ENCODE data around the gene RSPH6A.

The RSPH6A gene

DNA sequence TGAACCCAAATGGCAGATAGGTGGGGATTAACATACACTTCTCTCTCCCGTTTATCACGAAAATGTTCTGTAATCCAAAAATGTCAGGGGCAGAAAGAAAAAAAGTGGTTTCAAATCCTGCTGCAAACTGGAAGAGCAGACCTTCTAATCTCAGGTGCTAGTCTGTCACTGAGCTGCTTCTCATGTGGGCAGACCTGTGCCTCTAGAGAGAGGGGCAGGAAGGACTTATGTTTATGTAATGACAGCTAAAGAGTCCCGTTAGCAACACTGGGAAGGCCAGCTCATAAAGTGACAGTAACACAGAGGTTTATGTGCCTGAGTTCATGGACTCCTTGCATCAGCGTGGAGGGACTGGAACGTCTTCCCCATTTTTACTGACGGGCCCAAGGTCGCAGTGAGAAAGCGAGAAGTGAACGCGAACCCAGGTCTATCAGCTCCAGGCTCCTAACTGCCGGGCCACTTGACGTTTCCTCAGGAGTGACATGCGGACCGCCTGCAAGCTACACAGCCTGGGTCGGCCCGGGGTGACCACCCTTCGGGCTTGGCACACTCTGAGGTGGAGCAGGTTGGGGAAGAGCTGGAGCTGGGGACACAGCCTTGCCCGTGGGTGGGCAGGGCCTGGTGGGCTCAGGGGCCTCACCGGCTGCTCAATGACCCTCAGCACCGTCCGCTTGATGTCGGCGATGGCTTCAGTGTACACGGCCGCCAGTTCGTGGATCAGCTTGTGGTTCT lies 9.6 kb upstream of the RSPH6A start:
- DNase-seq: no peak

DNA sequence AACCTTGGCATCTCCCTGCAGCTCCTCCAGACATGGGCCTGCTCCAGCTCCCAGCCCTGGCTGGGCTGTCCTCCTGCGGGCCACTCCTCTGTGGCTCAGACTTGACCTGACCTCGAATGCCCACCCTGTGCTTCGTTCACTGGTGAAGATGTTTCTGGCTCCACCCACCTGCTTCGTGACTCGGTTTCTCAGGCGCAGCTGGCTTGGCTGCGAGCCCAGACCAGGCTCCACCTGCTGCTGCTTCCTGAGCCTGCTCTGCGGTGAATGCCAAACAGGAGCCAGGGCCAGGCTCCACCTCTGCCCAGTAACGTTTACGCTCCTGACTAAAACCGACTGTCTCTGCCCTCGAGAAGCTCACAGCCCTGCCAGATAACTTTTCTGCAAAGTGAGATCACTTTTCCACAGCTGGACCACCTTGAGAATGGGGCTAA lies 8.9 kb upstream of the RSPH6A start:
- no peak for DNase-seq

DNA sequence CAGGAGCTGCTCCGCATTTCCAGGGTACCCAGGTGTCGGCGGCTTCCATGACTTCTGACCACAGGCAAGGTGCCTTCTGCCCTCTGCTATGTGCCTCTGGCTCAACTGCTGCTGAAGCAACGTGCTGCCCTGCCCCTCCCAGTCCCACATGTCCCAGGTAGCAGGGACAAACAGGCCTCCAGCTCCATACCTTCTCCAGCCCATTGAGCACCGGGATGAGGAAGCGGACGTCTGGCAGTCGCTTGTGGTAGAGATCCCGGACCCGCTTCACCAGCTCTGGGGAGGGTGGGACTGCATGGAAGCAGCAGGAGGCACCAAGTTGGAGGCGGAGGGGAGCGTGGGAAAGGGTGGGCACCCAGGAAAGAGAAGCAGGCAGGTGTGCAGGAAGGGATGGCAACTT lies 8.1 kb upstream of the RSPH6A start:
- DNase-seq: no peak

DNA sequence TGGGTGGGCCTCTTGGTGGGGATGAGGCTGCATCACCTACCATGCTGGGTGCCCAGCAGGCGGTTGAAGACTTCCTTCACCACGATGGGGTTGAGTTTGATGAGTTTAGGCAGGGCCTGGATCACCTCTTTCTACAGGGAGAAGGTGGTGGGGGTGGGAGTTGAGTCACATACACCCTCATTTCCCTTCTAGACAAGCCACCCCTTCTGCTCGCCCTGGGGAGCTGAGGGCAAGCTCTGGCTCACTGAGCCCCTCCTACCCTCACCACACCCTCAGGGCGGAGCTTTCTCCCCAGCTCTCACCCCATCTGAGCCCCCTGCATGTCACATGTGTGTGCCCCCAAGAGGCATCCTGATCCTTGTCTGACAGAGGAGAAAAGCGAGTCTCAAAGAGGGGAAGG lies 7.6 kb upstream of the RSPH6A start:
- DNase-seq: no peak

DNA sequence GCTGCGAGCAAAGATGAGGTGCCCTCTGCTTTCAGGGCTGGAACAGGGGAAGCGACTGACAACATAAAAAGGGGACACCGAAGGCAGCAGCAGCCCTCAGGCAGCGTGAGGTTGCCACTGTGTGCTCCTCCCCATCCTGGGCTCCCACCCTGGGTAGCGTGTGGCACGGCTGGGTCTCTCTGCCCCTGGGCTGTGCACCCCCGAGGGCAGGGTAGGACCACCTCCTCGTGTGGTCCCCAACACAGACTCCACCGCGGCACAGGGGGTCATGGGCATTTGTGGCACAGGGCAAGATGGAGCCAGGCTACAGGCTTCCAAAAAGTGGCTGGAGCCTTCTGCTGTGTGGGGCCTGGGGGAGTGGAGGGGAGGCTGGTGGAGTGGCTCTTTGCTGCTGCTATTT lies 6.5 kb upstream of the RSPH6A start:
- no peak for DNase-seq

DNA sequence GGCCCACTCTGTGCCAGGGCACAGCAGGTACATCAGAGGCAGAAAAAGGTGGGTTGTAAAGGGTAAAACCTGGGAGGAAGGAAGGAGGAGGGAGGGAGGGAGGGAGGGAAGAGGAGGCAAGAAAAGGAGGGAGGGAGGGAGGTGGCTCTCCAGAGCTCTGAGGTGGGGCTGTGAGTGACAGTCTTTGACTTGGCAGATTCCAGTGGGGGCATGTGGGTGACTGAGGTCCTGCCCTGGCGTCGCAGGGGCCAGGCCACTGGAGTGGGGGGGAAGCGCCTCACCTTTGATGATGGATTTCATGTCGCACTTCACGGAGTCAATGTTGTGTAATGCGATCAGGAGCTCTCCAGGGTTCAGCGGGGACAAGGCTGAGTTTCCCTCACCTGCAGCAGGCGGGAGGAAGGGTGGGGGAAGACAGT lies 6.0 kb upstream of the RSPH6A start:
- DNase-seq: no peak

DNA sequence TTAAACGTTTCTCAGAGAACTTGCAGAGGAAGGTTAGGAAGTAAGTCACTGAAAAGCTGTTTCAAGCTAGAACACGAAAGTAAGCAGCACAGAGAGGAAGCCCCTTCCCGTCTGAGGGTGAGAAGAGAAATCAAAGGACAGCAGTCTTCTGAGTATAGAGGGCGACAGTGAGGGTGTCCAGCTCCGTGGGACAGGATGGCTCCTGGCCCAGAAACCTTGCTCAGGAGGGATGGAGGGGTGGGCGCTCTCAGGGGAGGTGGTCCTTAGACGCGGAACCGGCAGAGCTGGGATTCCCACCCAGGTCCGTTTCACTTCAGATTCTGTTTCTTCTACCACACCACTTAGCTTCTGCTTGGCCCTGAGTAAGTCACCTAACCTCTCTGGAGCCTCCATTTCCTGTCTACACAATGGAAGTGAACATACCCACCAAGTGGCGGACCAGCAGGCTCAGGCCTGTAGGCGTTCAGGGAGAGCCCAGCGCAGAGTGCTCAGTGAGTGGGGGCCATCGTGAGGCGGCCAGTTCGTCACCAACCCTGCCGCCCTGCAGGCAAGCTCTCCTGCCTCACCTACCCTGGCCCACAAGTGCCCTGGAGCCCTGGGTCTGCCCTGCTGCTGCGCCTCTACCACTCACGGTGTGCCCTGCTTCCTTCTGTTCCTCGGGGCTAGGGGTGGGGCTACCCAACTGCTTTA lies 5.5 kb upstream of the RSPH6A start:
- DNase-seq: no peak

DNA sequence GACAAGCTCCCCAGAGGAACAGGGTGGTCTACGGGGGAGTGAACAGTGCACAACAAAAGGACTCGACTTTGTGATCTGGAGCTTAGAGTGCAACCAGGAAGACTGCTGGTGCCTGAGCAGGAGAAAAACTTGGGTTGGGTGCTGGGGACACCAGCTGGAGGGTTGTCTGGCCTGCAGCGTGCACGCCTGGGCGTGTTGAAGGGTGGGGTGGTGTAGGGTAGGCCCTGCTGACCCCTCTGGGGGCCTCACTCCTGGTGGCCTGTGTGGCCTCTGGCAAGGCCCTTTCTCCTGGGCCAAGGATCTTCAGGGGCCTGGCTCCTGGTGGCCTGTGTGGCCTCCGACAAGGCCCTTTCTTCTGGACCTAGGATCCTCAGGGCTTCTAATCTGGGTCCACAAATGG lies 4.7 kb upstream of the RSPH6A start:
- no peak for DNase-seq

DNA sequence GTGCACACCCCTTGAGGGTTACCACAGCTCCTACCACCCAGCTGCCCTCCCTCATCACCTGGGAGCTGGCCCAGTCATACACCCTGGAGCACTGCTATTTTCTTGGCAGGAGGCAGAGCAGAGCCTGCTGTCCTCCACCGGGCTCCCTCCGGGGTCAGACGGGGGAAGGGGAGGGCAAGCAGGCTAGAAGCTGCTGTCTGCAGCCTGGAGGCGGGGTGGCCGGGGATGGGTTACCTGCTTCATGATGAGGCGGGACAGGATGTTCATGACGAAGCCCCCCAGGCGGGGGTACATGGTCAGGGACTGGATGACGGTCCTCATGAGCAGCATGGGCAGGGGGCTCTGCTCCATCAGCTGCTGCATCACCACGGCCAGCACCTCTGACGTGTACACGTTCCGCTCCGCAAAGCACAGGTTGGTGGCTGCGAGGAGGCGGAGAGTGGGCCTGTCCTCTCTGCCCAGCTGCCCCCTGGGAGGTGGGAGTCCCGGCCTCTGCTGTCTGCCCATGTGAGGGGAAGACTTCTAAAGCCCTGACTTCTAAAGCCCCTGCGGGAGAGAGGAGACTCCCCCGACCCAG lies 2.7 kb upstream of the RSPH6A start:
- no peak for DNase-seq

DNA sequence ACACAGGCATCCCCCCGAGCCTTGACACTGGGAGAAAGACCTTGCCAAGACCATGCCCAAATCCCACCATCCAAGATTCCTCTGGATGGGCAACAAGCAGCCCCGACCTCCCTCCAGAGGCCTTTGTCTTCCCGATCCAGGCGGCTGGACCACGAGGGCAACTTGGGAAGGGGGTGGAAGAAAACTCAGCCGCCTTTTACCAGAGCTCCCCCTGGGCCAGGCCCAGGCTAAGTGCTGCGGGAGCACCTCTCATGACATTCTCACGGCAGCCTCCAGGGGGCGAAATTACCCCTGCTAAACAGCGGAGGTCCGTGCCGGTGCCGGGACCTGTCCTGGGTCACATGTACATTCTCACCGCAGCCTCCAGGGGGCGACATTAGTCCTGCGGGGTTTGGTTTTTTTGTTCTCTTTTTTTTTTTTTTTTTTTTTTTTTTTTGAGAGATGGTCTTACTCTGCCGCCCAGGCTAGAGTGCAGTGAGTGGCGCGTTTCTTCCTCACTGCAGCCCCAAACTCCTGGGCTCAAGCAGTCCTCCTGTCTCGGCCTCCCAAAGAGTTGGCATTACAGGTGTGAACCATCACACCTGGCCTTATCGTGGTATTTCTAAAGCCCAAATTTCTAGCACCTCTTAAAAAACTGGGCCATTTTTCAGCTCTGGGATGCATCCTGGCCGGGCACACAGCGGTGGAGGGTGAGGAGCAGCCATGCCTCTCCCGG lies 2.1 kb upstream of the RSPH6A start:
- DNase-seq: peak; percentile 29

DNA sequence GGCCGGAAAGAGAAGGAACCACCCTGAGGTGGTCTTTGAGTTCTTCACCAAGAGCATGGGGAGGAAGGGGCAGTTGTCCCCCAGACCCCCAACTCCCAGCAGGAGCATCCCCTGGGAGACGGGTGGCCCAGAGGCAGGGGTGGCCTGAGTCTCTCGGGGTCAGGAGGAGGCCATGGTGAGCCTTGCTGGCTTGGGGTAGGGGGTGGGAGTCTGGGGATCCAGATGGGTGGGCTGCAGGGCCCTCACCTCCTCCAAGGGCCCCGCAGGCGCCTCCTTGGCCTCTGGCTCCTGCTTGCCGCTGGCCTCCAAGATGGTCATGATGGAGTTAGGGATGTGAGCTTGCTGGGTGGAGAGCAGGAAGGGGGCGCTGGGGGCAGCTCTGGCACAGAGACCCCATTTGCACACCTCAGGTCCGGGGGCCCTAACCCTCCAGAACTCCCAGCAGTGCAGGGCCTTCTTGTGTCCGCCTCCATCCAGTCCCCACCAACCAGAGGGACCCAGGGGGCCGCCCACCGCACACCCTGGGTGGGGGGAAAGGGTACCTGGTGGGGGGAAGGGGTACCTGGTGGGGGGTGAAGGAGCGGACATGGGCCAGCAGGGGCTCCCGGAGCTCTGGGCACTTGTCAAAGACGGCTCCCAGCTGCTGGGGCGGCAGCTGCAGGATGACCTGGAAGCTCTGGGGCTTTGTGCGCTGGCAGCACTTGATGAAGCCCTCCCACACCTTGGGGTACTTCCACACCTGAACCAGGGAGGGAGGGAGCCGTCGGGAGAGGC lies 1.3 kb upstream of the RSPH6A start:
- DNase-seq: no peak

DNA sequence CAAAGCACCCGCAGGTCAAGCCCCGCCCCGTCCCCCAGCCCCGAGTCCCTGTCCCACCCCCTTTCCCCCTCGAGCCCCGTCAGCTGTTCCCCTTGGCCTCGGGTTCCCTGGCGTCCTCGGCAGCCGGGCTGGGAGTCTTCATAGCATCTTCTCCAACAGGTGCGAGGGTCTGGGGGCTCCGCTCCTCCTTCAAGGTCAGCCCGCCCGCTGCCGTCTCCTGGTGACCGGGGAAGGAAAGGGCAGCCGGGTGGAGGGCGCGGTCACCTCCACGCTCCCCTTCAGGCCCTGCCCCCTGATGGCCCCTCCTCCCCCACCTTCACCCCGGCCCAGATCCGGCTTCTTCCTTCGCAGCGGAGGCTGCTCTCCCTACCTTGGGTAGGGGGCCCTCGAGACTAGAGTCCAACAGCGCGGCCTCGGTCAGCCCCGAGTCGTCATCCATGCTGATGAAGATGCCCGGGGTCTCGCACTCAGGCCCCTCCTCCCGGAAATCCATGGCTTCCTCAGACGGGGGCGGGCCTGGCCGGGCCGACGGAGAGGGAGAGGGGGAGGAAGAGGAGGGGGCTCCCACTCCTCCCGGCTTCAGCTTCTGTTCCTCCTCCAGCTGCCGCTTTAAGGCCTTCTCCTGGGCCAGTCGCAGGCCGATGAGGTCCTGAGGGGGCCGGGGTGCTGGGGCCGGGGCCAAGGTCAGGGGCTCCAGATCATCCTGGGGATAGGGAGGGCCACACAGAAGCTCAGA lies 541 bp upstream of the RSPH6A start:
- DNase-seq: no peak

DNA sequence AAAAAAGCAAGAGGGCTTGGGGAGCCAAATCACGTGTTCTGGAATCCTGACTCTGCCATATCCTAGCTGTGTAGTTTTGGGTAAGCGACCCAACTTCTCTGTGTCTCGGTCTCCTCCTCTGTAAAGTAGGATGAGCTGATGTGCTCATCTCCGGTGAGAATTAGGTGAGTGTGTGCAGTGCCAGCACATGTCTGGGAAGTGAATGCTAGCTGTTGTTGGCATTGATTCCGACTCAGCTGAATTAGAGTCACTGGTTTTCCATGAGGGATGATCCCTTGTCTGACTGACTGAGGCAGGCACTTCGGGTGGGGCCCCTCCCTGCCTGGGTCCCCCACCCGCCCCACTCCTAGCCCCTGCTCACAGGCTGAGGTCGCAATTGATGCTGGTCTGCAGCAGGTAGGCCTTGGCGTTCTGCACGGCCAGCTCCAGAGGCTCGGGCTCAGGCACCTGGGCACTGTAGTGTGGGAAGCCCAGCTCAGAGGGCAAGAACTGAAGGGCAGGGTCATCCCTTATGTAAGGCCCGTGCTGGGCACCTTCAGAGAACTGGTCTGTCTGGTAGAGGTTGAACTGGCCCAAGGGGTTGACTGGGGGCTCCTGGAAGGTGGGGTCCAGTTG lies 835 bp downstream of the RSPH6A start:
- DNase-seq: no peak

DNA sequence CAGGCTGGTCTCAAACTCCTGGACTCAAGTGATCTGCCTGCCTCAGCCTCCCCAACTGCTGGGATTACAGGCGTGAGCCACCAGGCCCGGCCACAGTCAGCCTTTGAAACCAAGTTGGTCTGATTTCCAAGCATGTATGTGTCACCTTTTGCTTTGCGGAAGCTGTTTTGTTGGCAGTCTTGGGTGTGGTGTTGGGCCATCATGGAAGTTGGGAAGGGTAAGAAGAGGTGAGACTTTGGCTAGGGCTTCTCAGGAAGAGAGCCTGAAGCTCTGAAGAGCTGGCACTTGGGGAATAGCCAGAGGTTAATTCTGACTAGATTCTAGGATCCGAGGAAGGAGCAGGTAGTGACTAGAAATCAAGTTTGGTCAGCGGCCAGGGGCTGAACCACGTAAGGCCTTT lies 2.8 kb downstream of the RSPH6A start:
- no peak for DNase-seq

DNA sequence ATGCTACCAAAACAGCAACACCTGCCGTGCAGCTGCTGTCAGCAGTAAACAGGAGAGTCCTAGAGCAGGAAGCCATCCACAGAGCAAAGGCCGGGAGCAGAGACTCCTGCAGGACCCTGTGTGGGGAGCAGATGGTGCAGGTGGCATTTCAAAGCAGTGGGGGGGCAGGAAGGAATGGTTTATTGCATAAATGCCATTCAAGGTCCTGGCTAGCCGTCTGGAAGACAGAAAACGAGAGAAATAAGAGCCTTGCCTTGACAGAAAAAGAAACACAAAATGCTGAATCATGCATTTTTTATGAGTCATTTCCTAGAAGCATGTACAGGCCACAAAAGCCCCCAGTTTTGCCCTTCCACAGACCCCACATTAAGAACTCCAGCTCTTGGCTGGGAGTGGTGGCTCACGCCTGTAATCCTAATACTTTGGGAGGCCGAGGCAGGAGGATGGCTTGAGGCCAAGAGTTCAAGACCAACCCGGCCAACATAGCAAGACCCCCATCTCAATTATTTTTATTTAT lies 5.4 kb downstream of the RSPH6A start:
- peak; percentile 72 for DNase-seq

DNA sequence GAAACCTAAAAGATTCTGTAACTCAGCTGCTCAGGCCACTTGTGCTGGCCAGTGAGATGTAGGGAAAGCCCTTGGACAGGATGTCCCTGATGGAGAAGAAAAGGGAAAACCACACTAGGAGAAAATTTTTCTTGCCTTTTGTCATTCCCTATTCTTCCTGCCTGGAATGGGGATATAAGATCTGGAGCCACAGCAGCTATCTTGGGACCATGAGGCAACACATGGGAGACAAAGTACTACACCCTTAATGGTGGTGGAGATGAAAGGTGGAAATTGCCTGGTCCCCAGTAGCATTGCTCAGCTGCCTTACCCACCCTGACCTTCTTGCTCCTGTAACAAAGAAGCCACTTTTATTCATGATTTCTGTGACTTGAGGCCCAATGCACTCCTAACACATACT lies 9.4 kb downstream of the RSPH6A start:
- no peak for DNase-seq

DNA sequence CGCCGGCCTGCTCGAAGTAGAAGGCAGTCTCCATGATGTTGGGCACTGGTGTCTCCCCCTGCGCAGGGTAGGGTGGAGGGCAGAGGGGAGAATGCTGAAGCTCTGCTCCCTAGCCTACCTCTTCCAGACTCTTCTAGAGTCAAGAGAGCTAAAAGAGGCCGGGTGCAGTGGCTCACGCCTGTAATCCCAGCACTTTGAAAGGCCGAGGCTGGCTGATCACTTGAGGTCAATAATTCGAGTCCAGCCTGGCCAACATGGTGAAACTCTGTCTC lies 10.2 kb downstream of the RSPH6A start:
- no peak for DNase-seq

DNA sequence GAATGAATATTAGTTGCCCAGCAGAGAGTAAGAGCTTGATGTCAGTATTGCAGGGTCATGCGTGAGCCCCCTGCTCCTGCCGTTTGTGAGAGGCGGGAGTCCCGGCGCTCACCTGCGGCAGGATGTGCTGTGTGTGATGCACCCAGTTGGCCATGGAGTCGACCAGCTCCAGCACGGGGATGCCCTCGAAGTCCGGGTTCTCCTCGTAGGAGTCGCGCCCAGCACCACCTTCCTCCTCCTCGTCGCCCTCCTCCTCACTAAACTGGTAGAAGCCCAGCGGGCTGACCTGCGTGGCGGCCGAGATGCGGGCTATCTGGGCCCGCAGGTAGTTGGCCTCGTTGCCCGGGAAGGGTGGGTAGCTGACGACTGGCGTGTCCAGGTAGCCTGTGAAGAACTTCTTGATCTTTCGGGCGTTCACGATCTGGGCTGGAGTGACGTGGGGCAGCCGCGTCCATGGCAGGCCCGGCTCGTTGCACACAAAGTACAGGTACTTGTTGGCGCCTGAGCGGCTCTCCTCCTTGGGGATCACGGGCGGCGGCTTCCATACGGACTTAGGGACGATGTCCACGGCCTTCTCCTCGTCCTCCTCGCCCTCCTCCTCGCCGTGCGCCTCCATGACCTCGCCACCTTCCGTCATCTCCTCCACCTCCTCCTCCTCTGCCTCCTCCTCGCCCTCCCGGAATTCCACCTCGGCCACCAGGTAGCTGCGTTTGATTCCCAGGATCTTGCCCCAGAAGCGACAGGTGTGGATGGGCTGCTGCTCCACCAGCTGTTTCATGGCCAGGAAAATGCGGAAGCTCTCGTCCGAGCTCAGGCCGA lies 10.8 kb downstream of the RSPH6A start:
- DNase-seq: no peak

DNA sequence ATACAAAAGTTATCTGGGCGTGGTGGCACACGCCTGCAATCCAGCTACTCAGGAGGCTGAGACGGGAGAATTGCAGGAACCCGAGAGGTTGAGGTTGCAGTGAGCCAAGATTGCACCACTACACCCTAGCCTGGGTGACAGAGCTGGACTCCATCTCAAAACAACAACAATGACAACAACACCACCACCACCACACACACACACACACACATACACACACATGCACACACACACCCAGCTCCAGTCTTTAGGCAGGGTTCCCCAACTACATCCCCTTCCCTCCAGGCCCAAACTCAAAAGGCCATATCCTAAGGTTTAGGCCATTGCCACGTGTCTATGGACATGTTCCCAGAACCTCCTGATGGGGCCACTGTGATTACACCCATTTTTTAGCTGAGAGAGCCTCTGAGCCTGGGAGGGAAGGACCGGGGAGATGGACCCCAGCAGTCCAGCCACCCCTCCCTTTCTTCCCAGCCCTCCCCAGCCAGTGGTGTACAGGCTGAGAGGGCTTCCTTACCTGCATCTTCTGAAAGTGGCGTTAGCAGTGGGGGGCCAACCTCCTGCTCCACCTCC lies 13.4 kb downstream of the RSPH6A start:
- DNase-seq: no peak

DNA sequence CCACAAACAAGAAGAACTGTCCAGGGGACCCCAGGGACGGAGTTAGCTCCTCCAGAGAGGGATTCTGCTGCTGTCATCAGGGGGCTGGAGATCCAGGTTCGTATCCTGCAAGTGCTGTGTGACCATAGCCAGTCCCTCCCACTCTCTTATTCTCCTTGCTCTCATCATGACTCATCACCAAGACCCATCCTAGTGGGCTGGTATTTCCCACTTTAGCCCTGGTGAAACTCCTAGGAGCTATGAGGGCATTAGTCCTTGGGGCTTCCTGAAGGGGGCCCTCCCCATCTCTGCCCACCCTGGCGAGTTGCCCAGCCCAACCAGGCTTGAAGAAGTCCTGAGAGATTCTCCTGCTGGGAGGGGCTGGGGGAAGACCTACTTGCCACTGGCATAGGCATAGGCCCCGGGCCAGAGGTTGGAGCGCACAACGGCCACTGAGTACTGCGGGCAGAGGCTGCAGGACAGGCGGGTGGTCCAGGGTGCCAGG lies 15.0 kb downstream of the RSPH6A start:
- no peak for DNase-seq
